AG08395 (cell line): Measurements from ENCODE around the gene RAB3C.
"Not testable (repeated sequence)": the region's sequence is repeated elsewhere in the genome, so short reads cannot be mapped to it uniquely, and the experiment has no call there.

Experiments used
- DNase-seq: peaks from one replicate; pipeline ENCODE4 v3.0.0; 2012; ENCODE audit warnings: mixed read lengths, low spot score

Gene RAB3C

DNA sequence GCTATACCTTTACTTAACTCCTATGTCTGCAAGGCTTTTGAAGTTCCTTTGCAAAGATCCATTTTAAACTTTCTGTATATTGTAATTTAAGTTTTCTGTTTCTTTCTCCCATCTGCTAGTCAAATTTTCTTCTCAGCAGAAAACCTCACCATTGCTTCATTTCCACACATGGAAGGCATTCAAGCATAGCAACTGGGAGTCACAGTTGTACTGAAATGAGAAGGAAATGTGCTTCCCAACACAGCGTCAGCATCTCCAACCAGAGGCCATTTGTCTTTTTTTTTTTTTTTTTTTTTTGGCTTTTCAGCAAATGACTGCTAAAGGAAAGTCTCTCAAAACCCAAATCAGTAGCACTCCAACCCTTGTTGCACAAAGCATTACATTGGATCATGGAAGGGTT, 92.5 kb downstream of the RAB3C start:
- DNase-seq = no peak

DNA sequence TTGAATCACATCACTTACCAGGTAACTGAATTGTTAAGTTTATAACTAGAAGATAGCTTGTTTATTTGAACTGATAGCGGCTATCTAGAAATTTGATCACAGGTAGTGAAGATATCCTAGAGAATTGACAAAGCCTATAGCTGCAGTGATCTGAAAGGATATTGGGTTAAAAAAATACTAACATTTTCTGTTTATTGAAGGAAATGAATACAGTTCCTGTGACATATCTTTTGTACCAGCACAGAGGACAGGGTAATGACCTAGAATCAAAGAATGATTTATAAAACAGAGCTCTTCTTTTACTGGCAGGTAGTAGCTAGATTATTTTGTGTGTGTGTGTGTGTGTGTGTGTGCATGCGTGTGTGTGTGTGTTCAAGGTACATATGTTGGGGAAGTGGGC, 94.8 kb downstream of the RAB3C start:
- DNase-seq = no peak

DNA sequence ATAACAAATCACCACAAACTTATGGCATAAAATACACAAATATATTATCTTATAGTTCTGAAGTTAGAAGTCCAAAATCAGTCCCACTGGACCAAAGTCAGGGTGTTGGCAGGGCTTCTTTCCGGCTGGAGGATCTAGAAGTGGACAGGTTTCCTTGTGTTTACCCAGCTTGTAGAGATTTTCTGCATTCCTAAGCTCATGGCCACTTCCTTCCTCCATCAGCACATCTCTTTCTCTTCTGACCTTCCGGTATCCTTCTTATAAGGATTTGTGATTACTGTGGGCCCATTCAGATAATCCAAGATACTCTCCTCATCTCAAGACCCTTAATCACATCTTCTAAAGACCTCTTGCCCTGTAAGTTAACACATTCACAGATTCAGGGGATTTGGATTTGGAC, 97.6 kb downstream of the RAB3C start:
- no peak for DNase-seq

DNA sequence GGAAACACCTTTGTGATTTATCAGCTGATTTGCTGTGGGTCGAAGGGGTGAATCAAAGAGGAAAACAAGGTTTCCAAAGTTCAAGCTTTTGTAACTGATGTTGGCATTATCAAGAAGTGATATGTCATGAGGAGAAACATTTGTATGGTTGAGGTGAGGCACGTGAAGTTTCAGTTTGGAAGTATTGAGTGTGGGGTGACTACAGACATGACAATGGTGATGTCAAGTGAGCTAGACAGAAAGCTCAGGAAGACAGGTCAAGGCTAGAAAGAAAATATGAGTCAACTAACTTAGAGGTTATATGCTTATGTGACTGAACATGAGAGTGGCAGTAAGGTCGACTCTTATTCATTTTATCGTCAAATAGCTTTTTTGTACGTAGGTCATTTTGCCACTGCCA, 99.1 kb downstream of the RAB3C start:
- DNase-seq = no peak

DNA sequence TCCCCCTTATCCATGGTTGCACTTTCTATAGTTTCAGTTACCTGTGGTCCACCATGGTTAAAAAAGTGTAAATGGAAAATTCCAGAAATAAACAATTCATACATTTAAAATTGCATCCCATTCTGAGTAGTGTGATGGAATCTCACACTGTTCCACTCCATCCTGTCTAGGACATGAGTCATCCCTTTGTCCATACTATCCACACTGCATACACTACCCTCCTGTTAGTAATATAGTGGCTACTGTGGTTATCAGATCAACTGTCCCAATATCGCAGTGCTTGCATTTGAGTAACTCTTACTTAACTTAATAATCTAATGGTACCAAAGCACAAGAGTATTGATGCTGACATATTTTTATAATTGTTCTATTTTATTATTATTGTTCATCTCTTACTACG, 100.7 kb downstream of the RAB3C start:
- DNase-seq = no peak

DNA sequence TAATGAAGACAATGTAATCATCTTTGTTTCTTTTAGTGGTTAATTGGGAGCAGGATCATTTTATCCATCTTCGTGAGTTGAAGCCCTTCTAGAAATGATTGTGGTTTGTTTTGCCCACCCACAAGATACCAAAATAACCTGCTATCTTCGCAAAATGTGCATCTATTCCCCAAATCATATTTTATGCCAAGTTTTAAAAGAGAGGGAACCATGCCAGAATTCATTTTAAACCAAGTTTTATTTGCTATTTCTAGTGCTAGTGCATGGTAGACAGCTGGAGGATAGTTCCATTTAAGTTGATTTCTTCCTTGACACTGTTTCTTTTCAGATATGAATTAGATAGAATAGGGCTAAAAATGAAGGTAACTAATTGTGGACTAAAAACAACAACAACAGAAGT, 104.2 kb downstream of the RAB3C start:
- DNase-seq = no peak

DNA sequence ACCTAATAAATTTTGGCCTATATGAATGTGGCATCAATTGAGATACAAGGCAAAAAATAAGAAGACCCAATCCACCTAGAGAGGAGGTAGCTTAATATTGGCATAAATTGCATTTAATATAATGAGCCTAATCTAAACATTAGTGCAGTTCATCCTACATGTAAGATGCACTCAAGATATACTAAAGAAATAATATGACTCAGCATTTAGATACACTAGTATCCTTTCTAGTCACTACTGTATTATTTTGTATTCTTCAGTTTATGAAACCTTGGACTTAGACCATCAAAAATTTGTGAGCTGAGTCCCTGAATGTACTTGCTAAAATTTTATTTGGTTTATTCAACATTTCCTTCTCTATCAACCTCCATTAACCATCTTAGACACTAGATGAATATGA, 104.7 kb downstream of the RAB3C start:
- DNase-seq = no peak

DNA sequence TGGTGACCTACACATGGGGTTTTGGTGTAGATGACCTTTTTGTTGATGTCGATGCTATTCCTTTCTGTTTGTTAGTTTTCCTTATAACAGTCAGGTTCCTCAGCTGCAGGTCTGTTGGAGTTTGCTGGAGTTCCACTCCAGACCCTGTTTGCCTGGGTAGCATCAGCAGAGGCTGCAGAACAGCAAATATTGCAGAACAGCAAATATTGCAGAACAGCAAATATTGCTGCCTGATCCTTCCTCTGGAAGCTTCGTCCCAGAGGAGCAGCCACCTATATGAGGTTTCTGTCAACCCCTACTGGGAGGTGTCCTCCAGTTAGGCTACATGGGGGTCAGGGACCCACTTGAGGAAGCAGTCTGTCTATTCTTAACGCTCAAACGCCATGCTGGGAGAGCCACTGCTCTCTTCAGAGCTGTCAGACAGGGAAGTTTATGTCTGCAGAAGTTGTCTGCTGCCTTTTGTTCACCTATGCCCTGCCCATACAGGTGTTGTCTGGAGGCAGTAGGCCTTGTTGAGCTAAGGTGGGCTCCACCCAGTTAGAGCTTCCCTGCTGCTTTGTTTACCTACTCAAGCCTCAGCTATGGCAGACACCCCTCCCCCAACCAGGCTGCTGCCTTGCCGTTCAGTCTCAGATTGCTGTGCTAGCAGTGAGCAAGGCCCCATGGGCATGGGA, 116.3 kb downstream of the RAB3C start:
- DNase-seq = not testable (repeated sequence)

DNA sequence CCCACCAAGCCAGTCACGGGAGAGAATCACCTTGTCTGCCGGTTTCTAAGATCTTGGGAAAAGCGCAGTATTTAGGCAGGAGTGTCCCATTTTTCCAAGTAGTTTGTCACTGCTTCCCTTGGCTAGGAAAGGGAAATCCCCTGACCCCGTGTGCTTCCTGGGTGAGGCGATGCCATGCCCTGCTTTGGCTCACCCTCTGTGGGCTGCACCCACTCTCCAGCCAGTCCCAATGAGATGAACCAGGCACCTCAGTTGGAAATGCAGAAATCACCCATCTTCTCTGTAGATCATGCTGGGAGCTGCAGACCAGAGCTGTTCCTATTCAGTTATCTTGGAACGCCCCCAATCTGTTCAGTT, 116.9 kb downstream of the RAB3C start:
- no peak for DNase-seq

DNA sequence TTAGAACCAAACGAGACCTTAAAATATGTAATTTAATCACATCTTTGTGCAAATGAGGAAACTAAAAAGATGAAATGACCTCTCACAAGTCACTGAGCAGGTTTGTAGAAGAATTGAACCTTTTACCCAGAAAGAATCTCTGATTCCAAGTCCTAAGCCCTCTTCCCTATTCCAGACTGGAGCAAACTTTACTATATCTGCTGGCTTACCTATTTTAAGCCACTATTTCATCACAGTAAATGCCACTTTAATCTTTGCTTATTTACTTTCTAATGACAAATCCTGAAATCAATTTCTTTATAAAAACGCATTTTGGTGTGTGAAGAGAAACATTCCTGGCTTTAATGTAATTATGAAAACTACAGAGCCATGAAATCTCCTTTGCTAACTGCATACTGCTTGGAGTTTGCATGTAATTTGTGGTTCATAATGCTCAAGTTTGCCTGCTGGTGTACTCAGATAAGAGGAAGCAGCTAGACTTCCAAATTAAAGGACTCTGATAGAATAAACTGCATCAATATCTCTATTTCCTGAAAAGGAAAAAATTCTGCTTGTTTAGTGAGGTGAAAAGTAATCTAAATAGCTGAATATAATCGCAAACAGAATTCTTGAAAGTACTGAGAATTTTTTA, 121.2 kb downstream of the RAB3C start:
- no peak for DNase-seq

DNA sequence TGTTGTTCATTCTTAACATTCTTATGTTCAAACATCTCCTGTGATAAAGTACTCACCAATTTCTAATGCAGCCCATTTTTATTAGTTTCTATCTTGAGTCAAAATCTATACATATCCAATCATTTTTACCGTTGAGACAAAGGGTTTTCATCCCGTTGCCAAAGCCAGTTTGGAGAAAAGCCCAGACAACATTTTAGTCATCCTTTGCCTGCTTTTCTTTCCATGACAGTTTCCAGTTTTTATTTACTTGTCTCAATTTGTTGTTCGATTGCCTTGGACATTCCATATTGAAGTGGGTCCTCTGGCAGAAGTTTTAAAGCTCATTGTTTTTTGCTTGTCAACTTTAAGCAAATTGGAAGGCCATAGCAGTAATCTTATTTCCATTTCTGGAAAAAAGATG, 123.9 kb downstream of the RAB3C start:
- DNase-seq = no peak

DNA sequence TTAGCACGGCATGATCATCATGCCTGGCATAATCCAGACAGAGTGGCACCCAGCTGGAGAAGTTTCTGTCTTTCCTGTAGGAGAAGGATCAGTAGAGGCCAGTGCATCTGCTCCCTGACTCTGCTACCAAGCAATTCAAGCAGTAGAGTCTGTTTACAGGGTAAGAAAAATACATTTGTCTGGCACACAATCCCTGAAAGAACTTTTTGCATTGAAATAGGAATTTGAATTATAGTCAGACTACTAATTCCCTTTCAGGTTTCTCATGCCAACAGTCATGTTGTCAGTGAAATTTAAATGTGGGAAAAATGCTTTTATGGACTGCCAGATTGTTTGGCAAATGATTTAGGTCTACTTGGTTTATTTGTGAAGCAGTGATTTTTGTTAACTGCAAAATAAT, 125.6 kb downstream of the RAB3C start:
- no peak for DNase-seq

DNA sequence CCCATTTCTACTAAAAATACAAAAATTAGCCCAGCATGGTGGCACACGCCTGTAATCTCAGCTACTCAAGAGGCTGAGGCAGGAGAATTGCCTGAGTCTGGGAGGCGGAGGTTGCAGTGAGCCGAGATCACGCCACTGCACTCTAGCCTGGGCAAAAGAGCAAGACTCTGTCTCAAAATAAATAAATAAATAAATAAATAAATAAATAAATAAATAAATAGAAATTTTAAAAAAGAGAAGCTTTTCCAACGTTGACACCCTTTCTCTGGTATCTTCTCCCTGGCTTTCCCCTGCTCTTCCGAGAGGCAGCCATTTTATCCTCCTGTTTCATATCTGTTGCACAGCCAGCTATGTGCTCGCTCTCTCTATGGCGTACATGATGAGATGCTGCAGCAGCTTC, 127.5 kb downstream of the RAB3C start:
- not testable (repeated sequence) for DNase-seq

DNA sequence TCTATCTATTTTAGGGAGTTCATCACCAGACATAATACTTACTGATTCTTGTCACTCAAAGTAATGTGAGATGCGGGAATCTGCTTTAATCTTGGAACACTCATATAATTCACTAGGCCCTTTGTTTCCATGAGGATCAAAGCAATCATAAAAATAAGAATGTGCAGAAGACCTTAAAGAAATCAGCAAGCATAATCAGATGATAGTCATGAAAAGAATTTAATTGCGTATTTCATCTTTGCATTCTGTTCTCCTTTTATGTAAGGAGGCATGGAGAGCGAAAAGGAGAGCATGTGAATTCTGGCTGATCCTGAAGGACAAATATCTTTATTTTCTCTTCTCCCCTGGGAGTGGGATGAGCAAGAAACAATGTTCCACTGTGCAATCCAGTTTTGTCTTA, 128.0 kb downstream of the RAB3C start:
- DNase-seq = no peak

DNA sequence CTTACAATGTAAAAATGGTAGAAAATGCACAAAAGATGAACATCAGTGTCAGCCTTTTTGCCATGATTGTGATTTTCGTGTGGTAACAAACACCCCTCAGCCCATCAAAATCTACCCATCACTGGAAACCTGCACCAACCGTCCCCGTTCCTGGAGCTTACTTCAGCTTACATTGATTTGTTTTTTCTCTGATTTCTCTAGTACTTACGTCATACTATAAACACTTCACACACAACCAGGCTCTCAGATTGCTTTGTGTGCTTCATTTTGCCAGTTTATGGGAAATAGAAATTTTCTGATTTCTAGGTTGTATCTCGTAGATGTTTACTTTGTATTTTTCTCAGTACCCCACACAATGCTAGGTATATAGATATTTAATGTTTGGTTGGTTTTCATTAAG, 129.1 kb downstream of the RAB3C start:
- no peak for DNase-seq

DNA sequence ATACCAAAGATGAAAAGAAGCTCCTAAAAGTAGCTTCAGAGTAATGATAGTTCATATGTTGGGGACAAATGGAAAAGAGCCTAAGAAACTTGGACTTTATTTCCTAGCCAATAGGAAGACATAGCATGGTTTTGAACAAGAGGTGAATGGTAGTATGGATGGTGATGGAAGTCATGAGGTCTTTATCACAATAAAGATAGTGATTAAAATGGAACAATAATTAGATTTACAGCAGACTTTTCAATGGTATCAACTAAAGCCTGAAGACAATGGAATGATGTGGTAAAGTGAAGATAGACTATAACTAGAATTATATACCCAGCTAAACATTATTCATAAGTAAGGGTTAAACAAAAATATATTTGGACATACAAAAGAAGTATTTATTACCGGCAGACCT, 131.2 kb downstream of the RAB3C start:
- no peak for DNase-seq

DNA sequence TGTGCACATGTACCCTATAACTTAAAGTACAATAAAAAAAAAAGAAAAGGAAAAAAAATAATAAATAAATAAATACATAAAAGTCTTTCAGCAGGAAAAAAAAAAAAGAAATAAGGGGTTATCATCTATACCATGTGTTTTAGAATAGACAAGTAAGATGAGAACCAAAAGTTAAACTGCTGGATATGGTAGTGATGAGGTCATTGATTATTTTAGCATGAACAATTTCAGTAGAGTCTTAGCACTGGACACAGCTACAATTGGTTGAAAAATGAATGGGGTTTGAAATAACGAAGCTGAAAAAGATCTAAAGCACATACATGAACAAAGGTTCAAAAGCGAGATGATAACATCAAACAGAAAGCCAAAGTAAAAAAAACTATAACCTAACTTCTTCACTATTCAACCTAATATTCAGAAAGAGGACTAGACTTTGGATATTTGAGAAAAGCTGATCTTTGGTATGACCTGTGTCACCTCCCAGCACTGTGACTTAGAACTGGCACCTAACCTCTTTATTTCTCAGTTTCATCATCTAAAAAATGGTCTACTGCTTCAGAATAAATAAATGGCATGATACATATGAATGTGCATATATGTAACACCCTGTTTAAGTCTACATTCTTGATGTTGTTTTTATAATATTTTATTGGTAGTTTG, 133.3 kb downstream of the RAB3C start:
- no peak for DNase-seq

DNA sequence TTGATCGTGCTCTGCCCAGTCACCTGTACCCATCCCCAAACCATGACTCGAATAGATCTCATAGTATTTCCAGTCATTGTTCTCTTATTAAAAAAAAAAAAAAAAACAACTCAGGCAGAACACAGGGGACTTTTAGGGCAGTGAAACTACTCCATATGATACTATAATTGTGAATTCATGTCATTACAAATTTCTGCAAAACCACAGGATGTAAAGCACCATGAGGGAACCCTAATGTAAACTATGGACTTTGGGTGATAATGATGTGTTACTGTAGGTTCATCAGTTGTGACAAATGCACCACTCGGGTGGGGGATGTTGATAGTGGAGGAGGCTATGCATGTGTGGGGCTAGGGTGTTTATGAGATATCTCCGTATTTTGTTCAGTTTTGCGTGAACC, 133.8 kb downstream of the RAB3C start:
- no peak for DNase-seq

DNA sequence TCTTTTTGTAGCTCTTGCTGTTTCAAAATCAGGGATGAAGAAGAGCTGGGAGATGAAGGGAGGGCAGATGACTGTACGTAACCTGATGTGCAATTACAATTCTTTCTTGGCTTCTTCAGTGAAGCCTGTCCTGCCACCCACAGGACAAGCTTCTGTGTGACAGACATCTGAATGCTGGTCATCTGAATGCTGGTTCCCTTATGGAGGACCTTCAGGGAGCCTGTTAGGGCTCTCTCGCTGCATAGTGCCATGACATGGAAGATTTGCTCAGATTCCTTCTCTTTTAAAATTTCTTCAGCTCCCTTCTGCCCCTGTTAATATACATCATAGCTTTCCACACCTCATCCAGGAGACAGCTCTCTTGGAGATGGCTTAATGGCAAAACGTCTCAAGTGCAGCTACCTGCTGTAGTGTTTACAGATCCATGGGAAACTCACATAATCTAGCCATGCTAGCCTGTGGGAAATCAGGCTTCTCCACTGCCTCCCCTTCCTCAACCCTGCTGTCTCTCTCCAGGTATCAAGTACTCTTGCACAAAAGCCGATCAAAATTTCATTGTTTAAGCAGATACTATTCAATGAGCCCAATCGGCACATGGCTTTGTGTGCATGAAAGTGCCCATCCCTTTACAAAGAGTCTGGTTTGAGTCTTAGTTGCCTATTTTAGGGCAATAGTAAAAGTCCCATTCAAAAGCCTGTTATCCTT, 134.6 kb downstream of the RAB3C start:
- DNase-seq = no peak

DNA sequence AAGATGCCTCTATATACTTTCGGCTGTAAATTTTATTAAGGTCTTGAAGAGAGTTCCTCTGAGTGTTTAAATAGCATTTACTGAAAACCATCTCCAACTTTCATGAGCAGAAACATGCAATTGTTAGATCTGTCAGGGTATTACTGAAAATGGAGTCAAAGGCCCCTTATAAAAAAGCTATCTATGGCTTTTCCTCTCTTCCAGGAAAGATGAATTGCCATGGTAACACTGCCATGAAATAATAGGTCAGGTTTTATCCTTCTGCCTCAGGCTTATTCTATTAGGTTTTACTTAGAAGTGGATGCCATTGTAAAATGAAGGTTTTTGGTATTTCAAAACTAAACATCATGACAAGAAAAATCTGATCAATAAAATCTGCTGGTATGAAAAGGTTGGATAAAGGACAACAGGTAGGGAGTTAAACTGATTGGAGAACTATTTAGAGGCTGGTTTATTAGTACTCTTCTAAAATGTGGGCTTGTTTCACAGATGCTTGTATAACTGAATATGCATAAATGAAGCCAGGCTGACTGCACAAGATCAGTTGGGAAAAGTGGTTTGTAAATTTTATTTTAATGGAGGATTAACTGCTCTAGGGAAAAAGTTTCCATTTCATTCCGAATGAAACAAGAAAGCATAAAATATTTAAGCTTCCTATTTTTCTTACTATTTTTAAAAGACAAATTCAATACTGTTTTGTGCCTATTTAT, 135.5 kb downstream of the RAB3C start:
- no peak for DNase-seq

DNA sequence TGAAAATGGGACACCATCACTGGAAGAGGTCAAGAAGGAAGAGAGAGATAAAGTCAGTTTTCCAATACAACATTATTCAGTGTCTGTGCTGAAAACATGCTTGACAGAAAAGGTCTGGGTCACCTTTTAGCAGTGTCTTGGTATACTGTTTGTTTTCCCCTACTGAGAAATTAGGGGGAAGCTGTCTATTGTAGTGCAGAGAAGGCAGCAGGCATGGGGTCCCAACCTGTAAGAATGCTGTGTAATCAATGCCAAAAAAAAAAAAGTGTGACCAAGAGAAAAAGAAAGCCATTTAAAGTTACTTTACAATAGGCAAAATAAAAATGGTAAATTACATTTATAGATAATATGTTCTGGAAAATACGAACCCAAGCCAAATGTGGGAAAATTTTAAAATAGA, 139.3 kb downstream of the RAB3C start:
- no peak for DNase-seq

DNA sequence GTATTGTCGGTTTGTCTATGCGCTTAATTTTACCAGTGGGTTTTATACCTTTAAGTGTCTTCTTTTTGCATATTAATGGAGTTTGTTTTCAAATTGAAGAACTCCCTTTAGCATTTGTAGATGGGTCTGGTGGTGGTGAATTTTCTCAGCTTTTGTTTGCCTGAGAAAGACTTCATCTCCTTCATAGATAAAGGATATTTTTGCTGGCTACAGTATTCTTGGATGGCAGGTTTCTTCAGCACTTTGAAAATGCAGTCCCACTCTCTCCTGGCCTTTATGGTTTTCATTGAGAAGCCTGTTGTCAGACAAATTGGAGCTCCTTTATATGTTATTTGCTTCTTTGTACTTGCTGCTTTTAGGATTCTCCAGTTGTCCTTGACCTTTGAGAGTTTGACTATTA, 142.1 kb downstream of the RAB3C start:
- no peak for DNase-seq

DNA sequence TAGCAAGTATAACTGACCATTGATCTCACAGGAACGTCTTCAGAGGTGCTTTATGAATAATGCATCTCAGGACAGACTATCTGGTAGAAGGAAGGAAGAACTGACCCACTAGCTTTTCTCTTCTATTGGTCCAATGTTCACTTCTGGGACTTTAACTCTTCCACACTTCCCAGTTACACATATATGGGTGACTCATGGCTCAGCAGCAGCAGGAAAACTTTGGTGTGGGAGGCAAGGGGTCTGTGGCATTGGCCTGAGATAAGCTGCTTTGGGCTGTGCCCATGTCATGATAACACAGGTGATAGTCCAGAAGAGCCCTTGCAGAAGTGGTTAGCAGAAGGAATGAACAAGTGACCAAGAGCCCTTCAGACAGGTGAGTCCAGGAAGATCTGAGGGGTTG, 148.8 kb downstream of the RAB3C start:
- DNase-seq = no peak
